Measurements from ENCODE around the gene STXBP6.

GRCh38 chr14:24795406-24795805 is 254.5 kb downstream of the STXBP6 start:
- TF ChIP-seq CTCF (IDR thresholded peaks at IDR 0.05) = no peak
- no peak for TF ChIP-seq POLR2A (IDR thresholded peaks at IDR 0.05)

All from uterus (tissue), 2 donors.